MM.1S (cell line): ENCODE results near the gene VPS35.

Source experiments
- EZH2 ChIP-seq: fragments of 300-600 bp; sonication (generic); optimal IDR thresholded peaks from 2 replicates; pipeline ENCODE3; 2017; ENCODE audit warnings: low read depth, mild to moderate bottlenecking, antibody characterized with exemption, low read length, mixed read lengths
- TF ChIP-seq, protein P1 (sequence below): fragments of 300-600 bp; sonication (generic); IDR thresholded peaks from 2 replicates; pipeline ENCODE4 v1.5.1; 2016; ENCODE audit warnings: antibody characterized with exemption, low read length, mixed read lengths

- TF ChIP-seq, protein P1, sequence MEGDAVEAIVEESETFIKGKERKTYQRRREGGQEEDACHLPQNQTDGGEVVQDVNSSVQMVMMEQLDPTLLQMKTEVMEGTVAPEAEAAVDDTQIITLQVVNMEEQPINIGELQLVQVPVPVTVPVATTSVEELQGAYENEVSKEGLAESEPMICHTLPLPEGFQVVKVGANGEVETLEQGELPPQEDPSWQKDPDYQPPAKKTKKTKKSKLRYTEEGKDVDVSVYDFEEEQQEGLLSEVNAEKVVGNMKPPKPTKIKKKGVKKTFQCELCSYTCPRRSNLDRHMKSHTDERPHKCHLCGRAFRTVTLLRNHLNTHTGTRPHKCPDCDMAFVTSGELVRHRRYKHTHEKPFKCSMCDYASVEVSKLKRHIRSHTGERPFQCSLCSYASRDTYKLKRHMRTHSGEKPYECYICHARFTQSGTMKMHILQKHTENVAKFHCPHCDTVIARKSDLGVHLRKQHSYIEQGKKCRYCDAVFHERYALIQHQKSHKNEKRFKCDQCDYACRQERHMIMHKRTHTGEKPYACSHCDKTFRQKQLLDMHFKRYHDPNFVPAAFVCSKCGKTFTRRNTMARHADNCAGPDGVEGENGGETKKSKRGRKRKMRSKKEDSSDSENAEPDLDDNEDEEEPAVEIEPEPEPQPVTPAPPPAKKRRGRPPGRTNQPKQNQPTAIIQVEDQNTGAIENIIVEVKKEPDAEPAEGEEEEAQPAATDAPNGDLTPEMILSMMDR, result no peak
- no peak for TF ChIP-seq EZH2
Observed at GRCh38 chr16:46648656-46649055, 40.3 kb downstream of the VPS35 start.
